ENCODE data around the gene IFNA14. TPM values are rescaled to one million over a fixed set of nuclear protein-coding genes. Genes with fewer than 3 reads are reported as not detected.
"Not testable (repeated sequence)": the region's sequence is repeated elsewhere in the genome, so short reads cannot be mapped to it uniquely, and the experiment has no call there.

IFNA14 gene
- total and polyA plus RNA-seq, 4 donors, result not detected

DNA sequence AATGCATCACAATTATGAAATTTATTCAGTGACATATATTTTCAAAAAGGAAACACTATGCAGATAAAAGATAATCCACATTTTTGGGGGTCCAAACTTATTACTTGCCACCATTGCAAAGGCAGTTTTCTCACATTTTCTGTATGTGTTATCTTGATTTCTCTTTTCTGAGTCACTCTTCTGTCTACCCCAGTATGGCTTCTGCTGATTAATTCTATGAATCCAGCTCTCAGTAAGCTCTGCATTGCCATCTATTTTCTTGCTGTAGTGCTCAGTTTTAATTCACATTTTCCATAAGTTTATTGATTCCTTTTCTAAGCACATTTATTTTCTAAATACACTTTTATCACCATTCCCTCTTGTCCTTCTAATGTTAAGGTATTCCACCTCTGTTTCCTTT, 34.6 kb downstream of the IFNA14 start:
- H3K4me3 ChIP-seq (ENCODE audit: low read length in 2 of 2), result no peak overlapping the region
- no peaks in the 10 kb centered on the region for H3K36me3 ChIP-seq (ENCODE audit: control insufficient read depth in 1 of 2, insufficient read depth in 2 of 2, low read length in 1 of 2)
- ATAC-seq (ENCODE audit: low FRiP score) (no peak), DNase-seq (no peak)
- H3K4me1 ChIP-seq (ENCODE audit: control insufficient read depth in 1 of 2, insufficient read depth in 2 of 2, low read length in 2 of 2), result no peaks in the 10 kb centered on the region
- no peaks in the 10 kb centered on the region for H3K27me3 ChIP-seq (ENCODE audit: control insufficient read depth in 1 of 2, insufficient read depth in 2 of 2, low read length in 1 of 2)
- peaks cover 2% of the 10 kb centered on the region for H3K9me3 ChIP-seq (ENCODE audit: control insufficient read depth, low read length)
- no peak overlapping the region for H3K27ac ChIP-seq (ENCODE audit: low read depth in 1 of 2, low read length in 2 of 2)
- intact Hi-C loops (cut with DNase I), result no loop called here

DNA sequence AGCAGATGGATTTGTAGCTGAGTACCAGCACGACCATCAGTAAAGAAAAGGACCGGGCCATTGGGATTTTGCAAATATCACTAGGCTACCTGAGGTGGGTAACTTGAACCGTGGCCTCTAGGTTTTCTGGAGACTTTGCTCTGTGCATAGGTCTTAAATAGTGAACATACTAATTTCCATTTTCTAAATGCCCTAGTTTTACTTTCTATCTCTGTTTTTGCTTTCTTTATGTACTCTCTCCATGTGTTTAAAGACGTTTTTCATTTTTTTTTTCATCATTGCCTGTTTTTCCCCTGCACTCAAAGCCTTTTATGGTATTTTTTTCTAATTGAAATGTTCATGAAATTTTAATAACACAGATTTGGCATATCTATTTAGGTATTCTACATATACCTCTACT, 37.7 kb downstream of the IFNA14 start, which contains the start of gene IFNA7:
IFNA7 (minus strand) TSS at position 101 of the 400 bp plus-strand sequence; CDS start at position 61, 40 bp downstream.
- H3K9me3 ChIP-seq (ENCODE audit: control insufficient read depth, low read length); DNase-seq; intact Hi-C loops (cut with DNase I); H3K4me1 ChIP-seq (ENCODE audit: control insufficient read depth in 1 of 2, insufficient read depth in 2 of 2, low read length in 2 of 2); H3K27ac ChIP-seq (ENCODE audit: low read depth in 1 of 2, low read length in 2 of 2); ATAC-seq (ENCODE audit: low FRiP score); H3K4me3 ChIP-seq (ENCODE audit: low read length in 2 of 2); H3K36me3 ChIP-seq (ENCODE audit: control insufficient read depth in 1 of 2, insufficient read depth in 2 of 2, low read length in 1 of 2); H3K27me3 ChIP-seq (ENCODE audit: control insufficient read depth in 1 of 2, insufficient read depth in 2 of 2, low read length in 1 of 2): not testable (repeated sequence)
- WGBS, 2 donors, result 53 to 63% methylated on average over 4 of the region's 4 CpGs

DNA sequence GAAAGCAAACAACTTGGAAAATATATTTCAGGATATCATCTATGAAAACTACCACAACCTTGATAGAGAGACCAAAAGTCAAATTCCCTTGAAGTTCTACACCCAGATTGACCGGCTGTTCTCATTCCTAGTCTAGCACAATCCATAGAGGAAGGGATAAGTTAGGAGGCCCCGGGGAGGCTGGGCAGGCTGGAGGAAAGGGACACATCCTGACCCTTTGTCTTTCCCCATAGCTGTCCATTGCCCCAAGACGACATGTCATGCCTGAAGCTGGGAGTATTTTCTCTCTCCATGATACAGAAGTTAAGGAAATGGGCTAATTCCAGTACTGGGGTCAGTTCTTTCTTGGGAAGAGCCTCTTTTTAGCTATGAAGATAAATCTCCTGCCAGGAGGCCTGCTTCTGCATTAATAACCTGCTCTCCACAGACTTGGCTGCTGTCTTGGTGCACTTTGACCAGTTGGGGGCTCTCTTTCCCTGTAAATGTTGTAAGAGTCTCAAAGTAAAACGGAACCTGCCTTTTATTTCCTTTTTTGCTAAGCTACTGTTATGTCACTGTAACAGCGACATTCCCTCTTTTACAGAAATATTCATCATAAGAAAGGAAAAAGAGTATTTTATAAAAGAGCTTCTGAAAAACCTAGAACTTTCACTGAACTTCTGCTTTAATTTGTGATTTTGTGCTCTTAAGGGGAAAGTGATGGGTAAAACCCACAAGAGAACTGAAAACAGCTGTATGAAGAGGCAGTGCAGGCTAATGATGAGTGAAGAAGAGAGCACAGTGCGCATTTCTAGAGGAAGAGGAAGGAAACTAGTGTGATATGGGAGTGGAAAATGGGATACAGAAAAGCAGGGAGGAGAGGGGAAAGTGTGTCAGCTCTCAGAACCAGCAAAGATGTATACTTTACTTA, 44.7 kb downstream of the IFNA14 start:
- not testable (repeated sequence) for H3K36me3 ChIP-seq (ENCODE audit: control insufficient read depth in 1 of 2, insufficient read depth in 2 of 2, low read length in 1 of 2); H3K27ac ChIP-seq (ENCODE audit: low read depth in 1 of 2, low read length in 2 of 2); ATAC-seq (ENCODE audit: low FRiP score); H3K27me3 ChIP-seq (ENCODE audit: control insufficient read depth in 1 of 2, insufficient read depth in 2 of 2, low read length in 1 of 2); DNase-seq; H3K4me1 ChIP-seq (ENCODE audit: control insufficient read depth in 1 of 2, insufficient read depth in 2 of 2, low read length in 2 of 2); H3K9me3 ChIP-seq (ENCODE audit: control insufficient read depth, low read length); H3K4me3 ChIP-seq (ENCODE audit: low read length in 2 of 2)
- WGBS, 2 donors, result 25 to 36% methylated on average over 6 of the region's 6 CpGs
- intact Hi-C loops (cut with DNase I), result loop anchor here in 1 of 2 donors (10.0 kb wide), 1 partner anchor 600 kb away; no protein-coding TSS in a partner anchor

Other genes with a start within 250 kb of the IFNA14 start
- 1 to 10 TPM; 3.2 to 6.8 TPM for gene HACD4, start 208.4 kb downstream of the IFNA14 start, total RNA-seq
- 1 to 10 TPM; 1.3 to 5.4 TPM for gene HACD4, start 208.4 kb downstream of the IFNA14 start, polyA plus RNA-seq
- not detected for gene IFNB1, start 162.1 kb downstream of the IFNA14 start, total RNA-seq
- not detected for gene IFNB1, start 162.1 kb downstream of the IFNA14 start, polyA plus RNA-seq
- gene IFNW1, start 98.2 kb downstream of the IFNA14 start, total RNA-seq, result not detected
- gene IFNW1, start 98.2 kb downstream of the IFNA14 start, polyA plus RNA-seq, result not detected
- not detected for gene IFNA21, start 73.3 kb downstream of the IFNA14 start, total RNA-seq
- gene IFNA21, start 73.3 kb downstream of the IFNA14 start, polyA plus RNA-seq, result not detected
- not detected for gene IFNA4, start 52.4 kb downstream of the IFNA14 start, total RNA-seq
- not detected for gene IFNA4, start 52.4 kb downstream of the IFNA14 start, polyA plus RNA-seq
- gene IFNA7, start 37.8 kb downstream of the IFNA14 start, total RNA-seq, result not detected
- gene IFNA7, start 37.8 kb downstream of the IFNA14 start, polyA plus RNA-seq, result not detected
- not detected for gene IFNA10, start 32.9 kb downstream of the IFNA14 start, total RNA-seq
- not detected for gene IFNA10, start 32.9 kb downstream of the IFNA14 start, polyA plus RNA-seq
- gene IFNA16, start 22.7 kb downstream of the IFNA14 start, total RNA-seq, result not detected
- not detected for gene IFNA16, start 22.7 kb downstream of the IFNA14 start, polyA plus RNA-seq
- not detected for gene IFNA17, start 11.8 kb downstream of the IFNA14 start, total RNA-seq
- not detected for gene IFNA17, start 11.8 kb downstream of the IFNA14 start, polyA plus RNA-seq
- under 1 TPM; 0.39 to 0.84 TPM for gene IFNA5, start 65.3 kb upstream of the IFNA14 start, total RNA-seq
- gene IFNA5, start 65.3 kb upstream of the IFNA14 start, polyA plus RNA-seq, result under 1 TPM in 1 of 2 donors, not detected in 1; 0.20 TPM
- gene KLHL9, start 95.4 kb upstream of the IFNA14 start, total RNA-seq, result 10 to 100 TPM; 23.3 to 24.1 TPM
- gene KLHL9, start 95.4 kb upstream of the IFNA14 start, polyA plus RNA-seq, result 1 to 10 TPM; 7.3 to 9.6 TPM
- not detected for gene IFNA6, start 110.9 kb upstream of the IFNA14 start, total RNA-seq
- not detected for gene IFNA6, start 110.9 kb upstream of the IFNA14 start, polyA plus RNA-seq
- not detected for gene IFNA13, start 128.1 kb upstream of the IFNA14 start, total RNA-seq
- gene IFNA13, start 128.1 kb upstream of the IFNA14 start, polyA plus RNA-seq, result not detected
- gene IFNA2, start 145.4 kb upstream of the IFNA14 start, total RNA-seq, result not detected
- gene IFNA2, start 145.4 kb upstream of the IFNA14 start, polyA plus RNA-seq, result not detected
- not detected for gene IFNA8, start 169.1 kb upstream of the IFNA14 start, total RNA-seq
- gene IFNA8, start 169.1 kb upstream of the IFNA14 start, polyA plus RNA-seq, result not detected
- gene IFNA1, start 200.4 kb upstream of the IFNA14 start, total RNA-seq, result not detected
- not detected for gene IFNA1, start 200.4 kb upstream of the IFNA14 start, polyA plus RNA-seq
- not detected for gene IFNE, start 242.3 kb upstream of the IFNA14 start, total RNA-seq
- not detected for gene IFNE, start 242.3 kb upstream of the IFNA14 start, polyA plus RNA-seq

Measured in aorta (tissue), 5 donors.